Neural cell (in vitro differentiated cells): Measurements from ENCODE around the gene FOXA1. TPM values are rescaled to one million over a fixed set of nuclear protein-coding genes. Genes with fewer than 3 reads are reported as not detected.

Experiments
- H2AFZ ChIP-seq: fragments of 200-600, 300-800 bp; sonication (generic), shearing (Covaris generic); 2 replicates; pipeline ENCODE4 v1.6.0; 2014; ENCODE audit warnings: low read depth, mild to moderate bottlenecking, antibody characterized with exemption, low read length, moderate library complexity
- H3F3A ChIP-seq: fragments of 200-600 bp; shearing (Covaris generic); 2 replicates; pipeline ENCODE4 v1.6.1; 2016; ENCODE audit warnings: mild to moderate bottlenecking, moderate library complexity, mixed read lengths, antibody characterized with exemption, low read length; ENCODE audit not compliant: insufficient read depth, poor library complexity, severe bottlenecking
- H3K27ac ChIP-seq: fragments of 200-600, 300-800 bp; sonication (generic), shearing (Covaris generic); 2 replicates; pipeline ENCODE4 v1.5.1; 2014; ENCODE audit warnings: mild to moderate bottlenecking, low read length, moderate library complexity
- H3K27me3 ChIP-seq: fragments of 300-800, 200-600 bp; sonication (generic), shearing (Covaris generic); 2 replicates; pipeline ENCODE4 v1.6.0; 2014; ENCODE audit warnings: mild to moderate bottlenecking, low read depth, low read length, moderate library complexity; ENCODE audit not compliant: insufficient read depth
- H3K36me3 ChIP-seq: fragments of 300-800, 200-600 bp; sonication (generic), shearing (Covaris generic); 2 replicates; pipeline ENCODE4 v1.5.1; 2014; ENCODE audit warnings: mild to moderate bottlenecking, antibody characterized with exemption, low read length, moderate library complexity; ENCODE audit not compliant: insufficient read depth
- H3K4me2 ChIP-seq: fragments of 300-800, 200-600 bp; sonication (generic), shearing (Covaris generic); 2 replicates; pipeline ENCODE4 v1.6.0; 2014; ENCODE audit warnings: mild to moderate bottlenecking, low read length
- H3K4me3 ChIP-seq: fragments of 300-800, 200-600 bp; sonication (generic), shearing (Covaris generic); 2 replicates; pipeline ENCODE4 v1.5.1; 2014; ENCODE audit warnings: mild to moderate bottlenecking, low read length, moderate library complexity
- H3K79me2 ChIP-seq: fragments of 200-600 bp; shearing (Covaris generic); replicated peaks from 2 replicates; pipeline ENCODE4 v1.6.0; 2014; ENCODE audit warnings: mild to moderate bottlenecking, low read length, moderate library complexity; ENCODE audit not compliant: insufficient read depth
- H3K9ac ChIP-seq: fragments of 300-800, 200-600 bp; sonication (generic), shearing (Covaris generic); 2 replicates; pipeline ENCODE4 v1.6.1; 2016; ENCODE audit warnings: mild to moderate bottlenecking, low read length, mixed read lengths
- H3K9me2 ChIP-seq: fragments of 200-600 bp; shearing (Covaris generic); 2 replicates; pipeline ENCODE4 v1.6.1; 2016; ENCODE audit warnings: mild to moderate bottlenecking, low read length, mixed read lengths; ENCODE audit not compliant: insufficient read depth
- H3K9me3 ChIP-seq: fragments of 200-600, 300-800 bp; sonication (generic), shearing (Covaris generic); 2 replicates; pipeline ENCODE4 v1.6.1; 2016; ENCODE audit warnings: mild to moderate bottlenecking, mixed run types, low read length, moderate library complexity, mixed read lengths
- H4K20me1 ChIP-seq: fragments of 200-600 bp; shearing (Covaris generic); 2 replicates; pipeline ENCODE4 v1.6.1; 2016; ENCODE audit warnings: mild to moderate bottlenecking, mixed run types; ENCODE audit not compliant: insufficient read depth
- CTCF ChIP-seq: fragments of 450-650 bp; IDR thresholded peaks from 2 replicates; pipeline ENCODE4 v1.5.1; 2014; ENCODE audit warnings: antibody characterized with exemption, mild to moderate bottlenecking, moderate library complexity; ENCODE audit not compliant: poor library complexity, severe bottlenecking
- EP300 ChIP-seq: fragments of 450-650 bp; conservative IDR thresholded peaks from 2 replicates; pipeline ENCODE4 v1.6.1; 2014; ENCODE audit warnings: antibody characterized with exemption, mild to moderate bottlenecking, moderate library complexity; ENCODE audit not compliant: poor library complexity, severe bottlenecking
- EZH2 ChIP-seq: fragments of 200-600, 300-800 bp; shearing (Covaris generic), sonication (generic); IDR thresholded peaks from 2 replicates; pipeline ENCODE4 v1.6.1; 2014; ENCODE audit warnings: antibody characterized with exemption, low read length, borderline replicate concordance, mild to moderate bottlenecking; ENCODE audit not compliant: insufficient read depth, poor library complexity, severe bottlenecking
- MXI1 ChIP-seq: fragments of 450-650 bp; conservative IDR thresholded peaks from 2 replicates; pipeline ENCODE4 v1.6.1; 2014; ENCODE audit warnings: antibody characterized with exemption, mild to moderate bottlenecking; ENCODE audit not compliant: poor library complexity, severe bottlenecking
- POLR2AphosphoS5 ChIP-seq: IDR thresholded peaks from 2 replicates; pipeline ENCODE4 v1.6.1; 2012
- RAD21 ChIP-seq: fragments of 450-650 bp; conservative IDR thresholded peaks from 2 replicates; pipeline ENCODE4 v1.6.1; 2014; ENCODE audit warnings: antibody characterized with exemption, mild to moderate bottlenecking, moderate library complexity
- REST ChIP-seq: IDR thresholded peaks from 2 replicates; pipeline ENCODE4 v1.6.1; 2012; ENCODE audit warnings: borderline replicate concordance
- SMC3 ChIP-seq: fragments of 450-650 bp; conservative IDR thresholded peaks from 2 replicates; pipeline ENCODE4 v1.6.1; 2014; ENCODE audit warnings: antibody characterized with exemption, mild to moderate bottlenecking, moderate library complexity; ENCODE audit not compliant: poor library complexity
- TAF1 ChIP-seq: IDR thresholded peaks from 2 replicates; pipeline ENCODE4 v1.6.1; 2012; ENCODE audit warnings: low read depth
- polyA plus RNA-seq: library from polyadenylated mRNA; depleted of rRNA; stranded (reverse); fragments of >200 nt; gene quantifications from 2 replicates; pipeline ENCODE4 v1.2.3, GENCODE V29; 2014

FOXA1 gene
- polyA plus RNA-seq, 1 donor from 2014 or later = not detected

GRCh38 chr14:37625597-37626595 is 30.8 kb upstream of the FOXA1 start:
- H3K9ac ChIP-seq = no peak overlapping the region
- H2AFZ ChIP-seq = no peak overlapping the region
- no peaks in the 10 kb centered on the region for H3K9me3 ChIP-seq
- no peaks in the 10 kb centered on the region for H3K79me2 ChIP-seq
- H3K4me2 ChIP-seq = no peak overlapping the region
- TF ChIP-seq CTCF (no peak), SMC3 (no peak), MXI1 (no peak), REST (no peak)
- no peaks in the 10 kb centered on the region for H3F3A ChIP-seq
- H4K20me1 ChIP-seq = no peaks in the 10 kb centered on the region
- H3K9me2 ChIP-seq = no peaks in the 10 kb centered on the region
- H3K27me3 ChIP-seq = peaks cover 31% of the 10 kb centered on the region
- no peak overlapping the region for H3K27ac ChIP-seq
- no peak overlapping the region for H3K4me3 ChIP-seq
- no peaks in the 10 kb centered on the region for H3K36me3 ChIP-seq

- no peak overlapping the region for H3K9ac ChIP-seq
- H3K27ac ChIP-seq = no peak overlapping the region
- no peaks in the 10 kb centered on the region for H4K20me1 ChIP-seq
- H3K4me2 ChIP-seq = no peak overlapping the region
- H3K9me3 ChIP-seq = no peaks in the 10 kb centered on the region
- H2AFZ ChIP-seq = no peak overlapping the region
- H3K27me3 ChIP-seq = peaks cover 31% of the 10 kb centered on the region
- TF ChIP-seq SMC3 (no peak), REST (no peak), MXI1 (no peak), RAD21 (no peak), POLR2AphosphoS5 (no peak), TAF1 (no peak), EZH2 (no peak), CTCF (no peak), EP300 (no peak)
- no peaks in the 10 kb centered on the region for H3K79me2 ChIP-seq
- H3K9me2 ChIP-seq = no peaks in the 10 kb centered on the region
- no peaks in the 10 kb centered on the region for H3K36me3 ChIP-seq
- H3K4me3 ChIP-seq = no peak overlapping the region
- no peaks in the 10 kb centered on the region for H3F3A ChIP-seq
Observed at GRCh38 chr14:37623971-37624370, 28.9 kb upstream of the FOXA1 start.
